NOMO-1 treated with dmso at 0.1 percent for 144 hours (cell line): Measurements from ENCODE around the gene LCN9.
"Not testable (repeated sequence)": the region's sequence is repeated elsewhere in the genome, so short reads cannot be mapped to it uniquely, and the experiment has no call there.

ENCODE experiments used
- DNase-seq: peaks from one replicate; lab custom pipeline; 2025; ENCODE audit not compliant: unreplicated experiment; lab: John Stamatoyannopoulos, UW

The LCN9 gene, protein sequence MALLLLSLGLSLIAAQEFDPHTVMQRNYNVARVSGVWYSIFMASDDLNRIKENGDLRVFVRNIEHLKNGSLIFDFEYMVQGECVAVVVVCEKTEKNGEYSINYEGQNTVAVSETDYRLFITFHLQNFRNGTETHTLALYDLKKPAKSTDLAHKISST

DNA sequence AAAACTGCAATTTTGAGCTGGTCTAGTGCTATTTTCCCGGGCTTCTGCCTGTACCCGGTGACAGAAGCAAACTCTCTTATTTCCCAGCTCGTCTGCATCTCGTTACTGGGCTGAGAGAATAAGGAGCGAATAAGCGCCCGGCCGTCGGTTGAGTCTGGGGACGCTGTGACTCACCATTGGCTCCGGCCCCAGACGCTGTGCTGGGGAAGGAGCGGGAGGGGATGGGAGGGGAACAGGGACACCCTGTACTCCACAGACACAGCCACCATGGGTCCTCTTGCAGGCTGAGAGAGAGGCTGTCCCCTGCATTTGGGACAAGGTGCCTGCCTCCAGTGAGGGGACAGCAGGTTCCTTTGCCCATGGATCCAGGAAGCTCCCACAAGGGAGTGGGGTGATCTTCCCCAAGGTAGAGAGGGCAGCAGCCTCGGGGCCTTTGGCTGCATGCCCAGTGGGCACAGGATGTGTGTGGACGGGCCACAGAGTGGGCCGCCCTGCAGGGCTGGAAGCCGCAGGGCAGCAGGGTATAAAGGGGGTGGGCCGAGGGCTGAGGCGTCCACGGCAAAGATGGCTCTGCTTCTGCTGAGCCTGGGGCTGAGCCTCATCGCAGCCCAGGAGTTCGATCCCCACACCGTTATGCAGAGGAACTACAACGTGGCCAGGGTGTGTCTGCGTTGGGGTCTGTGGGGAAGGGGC lies at the start of gene LCN9:
Gene LCN9 (plus strand): TSS at position 552 of the 693 bp plus-strand sequence. CDS start 13 bp downstream, at position 565.
- DNase-seq: no peak

DNA sequence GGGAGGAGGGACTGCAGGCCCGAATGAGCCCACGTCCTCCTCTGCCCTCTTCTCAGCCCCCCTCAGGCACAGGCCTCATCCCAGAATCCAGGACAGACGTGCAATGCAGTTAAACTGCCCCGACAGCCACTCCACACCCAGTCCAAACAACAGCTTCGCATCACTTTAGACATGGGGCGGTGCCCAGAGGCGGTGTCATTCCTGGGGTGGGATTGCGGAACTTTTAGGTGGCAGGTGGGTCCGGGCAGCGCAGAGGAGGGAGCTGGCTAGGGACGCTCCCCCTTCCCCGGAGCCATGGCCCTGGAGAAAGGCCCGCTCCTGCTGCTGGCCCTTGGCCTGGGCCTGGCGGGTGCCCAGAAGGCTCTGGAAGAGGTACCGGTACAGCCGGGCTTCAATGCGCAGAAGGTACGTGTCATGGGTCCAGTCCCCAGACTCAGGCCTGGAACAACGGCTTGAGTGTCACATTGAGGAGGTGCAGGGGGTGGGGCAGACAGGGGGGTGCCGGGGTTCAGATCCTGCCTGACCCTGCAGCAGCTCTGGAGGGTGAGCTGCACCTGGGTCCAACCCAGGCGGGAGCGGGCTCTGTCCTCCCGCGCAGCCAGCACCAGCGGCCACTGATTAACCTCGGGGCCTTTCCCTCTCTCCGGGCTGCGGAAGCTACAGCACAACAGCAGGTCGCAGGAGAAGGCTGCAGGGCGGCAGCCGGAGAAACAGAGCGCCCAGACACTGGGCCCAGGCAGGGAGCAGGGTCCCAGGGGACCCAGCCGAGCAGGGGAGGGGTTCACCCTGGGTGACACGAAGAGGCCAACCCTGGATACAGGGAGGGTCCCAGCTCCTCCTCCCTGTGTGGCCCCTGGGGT lies 48.9 kb upstream of the LCN9 start:
- DNase-seq: no peak

GRCh38 chr9:135614821-135615665 lies 48.1 kb upstream of the LCN9 start:
- DNase-seq: no peak

- no peak for DNase-seq
Observed at GRCh38 chr9:135615666-135616618, 47.2 kb upstream of the LCN9 start.

DNA sequence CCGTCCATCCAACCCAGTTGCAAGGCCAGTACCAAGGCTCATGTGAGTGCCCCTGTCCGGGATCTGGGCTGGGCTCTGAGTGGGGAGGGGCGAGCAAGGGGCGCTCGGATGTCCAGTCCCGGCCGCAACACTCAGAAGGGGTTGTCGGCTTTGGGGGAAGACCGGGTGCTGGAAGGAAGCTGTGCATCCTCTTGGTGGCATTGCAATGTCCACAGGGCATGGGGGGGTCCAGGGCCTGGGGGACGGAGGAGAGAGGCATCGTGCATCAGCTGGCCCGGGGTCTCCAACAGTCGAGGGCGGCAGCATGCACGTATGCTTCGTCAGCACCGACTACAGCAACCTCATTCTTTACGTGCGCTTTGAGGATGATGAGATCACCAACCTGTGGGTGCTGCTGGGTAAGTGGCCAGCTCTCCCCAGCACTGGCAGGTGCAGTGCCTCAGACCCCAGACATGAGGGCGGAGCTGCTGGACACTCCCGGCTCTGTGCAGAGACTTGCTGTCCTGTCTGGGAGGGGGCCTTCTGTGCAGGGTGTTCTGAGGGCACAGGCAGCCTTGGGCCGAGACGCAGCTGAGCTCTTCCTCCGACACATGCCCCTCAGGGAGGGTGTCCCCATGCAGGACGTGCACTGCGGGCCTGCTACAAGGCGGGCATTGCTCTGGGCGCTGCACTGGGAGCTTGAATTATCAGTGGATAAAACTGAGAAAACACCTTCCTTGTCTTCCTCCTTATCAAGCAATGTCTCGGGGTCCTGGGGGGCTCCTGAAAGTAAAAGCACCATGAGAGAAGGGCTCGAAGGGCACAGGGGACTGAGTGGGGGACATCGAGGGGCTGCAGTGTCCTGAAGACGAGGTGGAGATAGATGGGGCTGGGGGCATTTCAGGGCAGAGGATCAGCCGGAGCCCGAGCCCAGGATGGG lies 46.2 kb upstream of the LCN9 start:
- no peak for DNase-seq

GRCh38 chr9:135617538-135617900 lies 45.6 kb upstream of the LCN9 start:
- no peak for DNase-seq

DNA sequence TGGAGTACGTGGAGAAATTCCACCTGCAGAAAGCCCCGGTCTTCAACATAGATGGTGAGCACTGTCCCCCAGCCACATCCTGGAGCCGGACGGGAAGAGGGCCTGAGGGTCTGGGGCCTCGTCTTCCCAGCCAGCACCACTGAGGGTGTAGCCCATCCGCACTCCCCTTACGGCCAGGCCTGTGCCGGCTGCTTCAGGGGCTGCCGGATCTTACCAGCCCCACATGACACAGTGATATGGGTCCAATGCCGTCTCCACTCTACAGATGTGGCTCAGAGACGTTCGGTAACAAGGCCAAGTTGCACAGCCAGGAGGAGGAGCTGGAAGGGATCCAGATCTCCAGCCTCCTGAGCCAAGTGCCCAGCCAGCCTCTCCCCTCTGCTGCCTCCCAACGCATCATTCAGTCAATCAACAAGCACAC lies 45.1 kb upstream of the LCN9 start:
- DNase-seq: no peak

DNA sequence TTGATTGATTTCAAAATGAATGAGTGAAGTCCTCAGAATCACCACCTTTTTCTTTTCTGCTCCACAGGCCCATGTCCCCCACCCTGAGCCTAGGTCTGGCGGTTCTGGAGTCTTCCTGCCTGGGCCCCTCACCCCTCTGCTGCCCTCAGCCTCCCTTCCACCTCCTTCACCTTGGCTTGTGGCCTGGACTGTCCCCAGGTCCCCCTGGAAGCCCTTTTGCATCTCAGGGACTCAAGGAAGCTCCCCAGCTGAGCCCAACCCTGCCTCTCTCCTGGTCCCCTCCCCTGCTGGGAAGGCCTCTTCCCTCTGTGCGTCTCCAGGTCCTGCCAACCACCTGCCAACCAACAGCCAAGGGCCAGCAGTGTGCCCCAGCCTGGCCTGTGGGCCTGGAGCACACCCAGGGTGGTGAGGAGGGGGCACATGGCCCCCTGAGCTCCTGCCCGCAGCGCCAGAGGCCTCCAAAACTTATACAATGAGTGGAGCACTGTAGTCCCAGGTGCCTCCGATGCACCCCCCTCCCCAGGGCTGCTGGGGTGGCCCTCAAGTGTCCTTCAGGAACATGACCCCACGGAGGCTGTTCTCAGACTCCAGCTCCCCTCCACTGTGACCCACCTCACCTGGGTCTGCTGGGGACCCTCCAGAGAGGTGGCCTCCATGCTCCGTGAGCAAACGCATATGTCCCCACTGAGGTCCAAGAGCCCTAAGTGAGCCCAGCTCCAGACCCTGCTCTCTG lies 44.1 kb upstream of the LCN9 start:
- DNase-seq: no peak

DNA sequence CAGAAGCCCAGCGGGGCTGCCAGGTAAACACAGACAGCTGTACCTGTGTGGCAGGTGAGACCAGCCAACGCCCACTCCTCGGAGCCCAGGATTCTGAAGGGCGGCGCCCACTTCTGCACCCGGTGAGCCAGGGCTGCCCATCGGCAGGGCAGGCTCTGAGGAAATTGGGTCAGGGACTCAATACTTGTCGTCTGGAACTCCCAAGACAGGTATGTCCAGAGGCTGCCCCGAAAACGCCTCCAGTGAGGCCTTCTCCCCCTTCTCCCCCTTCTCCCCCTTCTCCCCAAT lies 43.6 kb upstream of the LCN9 start:
- DNase-seq: no peak

- no peak for DNase-seq
Observed at GRCh38 chr9:135620558-135620957, 42.6 kb upstream of the LCN9 start.

DNA sequence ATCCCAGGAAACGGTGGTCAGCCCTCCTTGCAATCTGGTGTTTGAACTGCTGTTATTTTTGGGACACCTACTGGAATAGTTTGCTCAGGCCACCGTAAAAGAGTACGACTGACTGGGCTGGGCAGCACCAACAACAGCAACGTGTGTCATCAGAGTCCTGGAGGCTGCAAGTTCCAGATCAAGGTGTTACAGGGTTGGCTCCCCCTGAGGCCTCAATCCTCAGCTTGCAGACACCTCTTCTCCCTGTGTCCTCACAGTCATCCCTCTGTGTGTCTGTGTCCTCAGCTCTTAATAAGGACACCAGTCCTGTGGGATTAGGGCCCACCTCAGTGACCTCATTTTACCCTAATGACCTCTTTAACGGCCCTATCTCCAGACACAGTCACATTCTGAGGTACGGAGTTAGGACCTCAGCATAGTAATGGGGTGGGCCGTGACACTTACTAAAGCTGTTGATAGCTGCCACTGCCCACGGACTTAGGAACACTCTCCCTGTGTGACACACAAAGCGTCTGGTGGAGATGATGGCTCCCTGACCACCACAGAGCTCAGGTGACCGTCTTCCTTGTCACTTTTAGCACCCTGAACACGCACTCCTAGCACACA lies 40.6 kb upstream of the LCN9 start:
- DNase-seq: no peak

DNA sequence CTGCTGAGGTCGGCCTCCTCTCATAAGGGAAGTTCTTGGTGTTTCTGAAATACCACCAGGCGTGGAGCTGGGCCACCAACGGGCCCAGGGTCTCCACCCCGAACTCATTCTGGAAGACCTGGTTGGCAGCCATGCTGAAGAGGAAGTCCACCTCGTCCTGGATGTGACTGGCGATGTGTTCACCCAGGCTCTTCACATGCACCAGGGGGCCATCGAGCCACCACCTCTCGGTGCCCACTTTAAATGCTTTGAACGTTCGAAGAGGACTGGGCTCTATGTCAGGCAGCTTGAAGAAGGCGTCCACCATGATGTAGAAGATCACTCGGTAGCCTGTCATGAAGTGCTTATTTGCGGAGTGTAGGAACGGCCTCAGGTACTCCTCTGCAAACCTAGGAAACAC lies 38.8 kb upstream of the LCN9 start:
- DNase-seq: no peak

- no peak for DNase-seq
Observed at GRCh38 chr9:135632841-135633240, 30.3 kb upstream of the LCN9 start.

- not testable (repeated sequence) for DNase-seq
Observed at GRCh38 chr9:135636930-135637530, 26.1 kb upstream of the LCN9 start.

- DNase-seq: no peak
Observed at GRCh38 chr9:135639196-135639595, 23.9 kb upstream of the LCN9 start, which contains the start of gene GLT6D1. Gene GLT6D1 (minus strand): TSS chr9:135639540. CDS start chr9:135639187, 353 bp downstream.

DNA sequence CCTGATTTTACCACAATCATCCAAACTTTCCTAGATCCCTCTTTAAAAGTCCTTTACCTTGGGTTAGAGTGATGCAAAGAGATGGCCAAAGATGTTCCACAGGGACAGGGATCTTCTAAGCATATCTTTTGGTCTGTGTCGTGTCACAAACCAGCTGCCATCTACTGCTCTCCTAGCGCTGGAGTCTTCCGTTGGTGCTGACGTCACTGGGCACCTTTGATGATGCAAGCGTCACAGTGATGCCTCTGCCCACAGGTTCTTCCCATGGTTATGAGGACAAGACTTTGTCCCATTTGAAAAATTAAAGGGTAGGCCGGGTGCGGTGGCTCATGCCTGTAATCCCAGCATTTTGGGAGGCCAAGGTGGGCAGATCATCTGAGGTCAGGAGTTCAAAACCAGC lies 22.1 kb upstream of the LCN9 start:
- no peak for DNase-seq

GRCh38 chr9:135641745-135642144 lies 21.4 kb upstream of the LCN9 start:
- DNase-seq: no peak
